HG02610 (cell line): ENCODE data around the gene INIP.
"Not testable (repeated sequence)": the region's sequence is repeated elsewhere in the genome, so short reads cannot be mapped to it uniquely, and the experiment has no call there.

Experiments
- ATAC-seq: cut with Tn5 transposase; IDR thresholded peaks from one replicate; pipeline ENCODE4 v1.9.1; 2021; ENCODE audit warnings: mild to moderate bottlenecking, moderate library complexity; ENCODE audit not compliant: unreplicated experiment

The INIP gene

GRCh38 chr9:112743216-112743836, 25.4 kb upstream of the INIP start:
- no peak for ATAC-seq

GRCh38 chr9:112734892-112735291, 17.0 kb upstream of the INIP start:
- ATAC-seq = no peak

- no peak for ATAC-seq
These were observed 14.1 kb upstream of the INIP start for GRCh38 chr9:112731971-112732370.

GRCh38 chr9:112728401-112728800, 10.5 kb upstream of the INIP start:
- no peak for ATAC-seq

GRCh38 chr9:112726428-112726827, 8.5 kb upstream of the INIP start:
- no peak for ATAC-seq

- ATAC-seq = no peak
These were observed 8.0 kb upstream of the INIP start for GRCh38 chr9:112725961-112726360.

GRCh38 chr9:112722749-112723148, 4.8 kb upstream of the INIP start:
- ATAC-seq = not testable (repeated sequence)

- no peak for ATAC-seq
These were observed 2.3 kb upstream of the INIP start for GRCh38 chr9:112720113-112720780.

GRCh38 chr9:112719696-112720095, 1.8 kb upstream of the INIP start:
- no peak for ATAC-seq

- ATAC-seq = peak; percentile 38
These were observed 1.3 kb upstream of the INIP start for GRCh38 chr9:112719241-112719691.

- ATAC-seq = no peak
These were observed 5.2 kb downstream of the INIP start for GRCh38 chr9:112712678-112713077.

- no peak for ATAC-seq
These were observed 6.7 kb downstream of the INIP start for GRCh38 chr9:112711050-112711689.

- no peak for ATAC-seq
These were observed 12.0 kb downstream of the INIP start for GRCh38 chr9:112705768-112706427.

- ATAC-seq = no peak
These were observed 14.6 kb downstream of the INIP start for GRCh38 chr9:112703304-112703703.

- ATAC-seq = no peak
These were observed 17.8 kb downstream of the INIP start for GRCh38 chr9:112700085-112700484.

GRCh38 chr9:112699230-112699629, 18.7 kb downstream of the INIP start:
- peak; percentile 80 for ATAC-seq

- ATAC-seq = no peak
These were observed 21.5 kb downstream of the INIP start for GRCh38 chr9:112696461-112696860.

GRCh38 chr9:112694706-112695555, 23.0 kb downstream of the INIP start:
- ATAC-seq = no peak

GRCh38 chr9:112689161-112689740, 28.7 kb downstream of the INIP start:
- no peak for ATAC-seq

GRCh38 chr9:112680731-112681402, 37.0 kb downstream of the INIP start:
- no peak for ATAC-seq
